ENCODE measurements around the gene ITM2C. TPM values are rescaled to one million over a fixed set of nuclear protein-coding genes. Genes with fewer than 3 reads are reported as not detected.

ITM2C gene
- total and polyA plus RNA-seq, 2 of the 13 experiments (the other 11 are each of a cell fraction or from before 2014, with no cell fraction given), result 70.5 to 270 TPM

GRCh38 chr2:230847883-230848388 is 16.8 kb upstream of the ITM2C start (continued):
- TF ChIP-seq, protein P1, sequence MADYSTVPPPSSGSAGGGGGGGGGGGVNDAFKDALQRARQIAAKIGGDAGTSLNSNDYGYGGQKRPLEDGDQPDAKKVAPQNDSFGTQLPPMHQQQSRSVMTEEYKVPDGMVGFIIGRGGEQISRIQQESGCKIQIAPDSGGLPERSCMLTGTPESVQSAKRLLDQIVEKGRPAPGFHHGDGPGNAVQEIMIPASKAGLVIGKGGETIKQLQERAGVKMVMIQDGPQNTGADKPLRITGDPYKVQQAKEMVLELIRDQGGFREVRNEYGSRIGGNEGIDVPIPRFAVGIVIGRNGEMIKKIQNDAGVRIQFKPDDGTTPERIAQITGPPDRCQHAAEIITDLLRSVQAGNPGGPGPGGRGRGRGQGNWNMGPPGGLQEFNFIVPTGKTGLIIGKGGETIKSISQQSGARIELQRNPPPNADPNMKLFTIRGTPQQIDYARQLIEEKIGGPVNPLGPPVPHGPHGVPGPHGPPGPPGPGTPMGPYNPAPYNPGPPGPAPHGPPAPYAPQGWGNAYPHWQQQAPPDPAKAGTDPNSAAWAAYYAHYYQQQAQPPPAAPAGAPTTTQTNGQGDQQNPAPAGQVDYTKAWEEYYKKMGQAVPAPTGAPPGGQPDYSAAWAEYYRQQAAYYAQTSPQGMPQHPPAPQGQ (CRISPR knock-in tag; IDR thresholded peaks at IDR 0.05; ENCODE audit: borderline replicate concordance), result no peak
- TF ChIP-seq KAT8 (CRISPR knock-in tag; IDR thresholded peaks at IDR 0.05), result 0 out of 2 replicates have a peak, but pooled peaks have one; percentile 30
- TF ChIP-seq SMAD9 (CRISPR knock-in tag; IDR thresholded peaks at IDR 0.05), result no peak
- peak; percentile 71 for TF ChIP-seq YY1 (IDR thresholded peaks at IDR 0.05; ENCODE audit: insufficient read depth, insufficient replicate concordance, low read depth, low read length)
- TF ChIP-seq, protein P2, sequence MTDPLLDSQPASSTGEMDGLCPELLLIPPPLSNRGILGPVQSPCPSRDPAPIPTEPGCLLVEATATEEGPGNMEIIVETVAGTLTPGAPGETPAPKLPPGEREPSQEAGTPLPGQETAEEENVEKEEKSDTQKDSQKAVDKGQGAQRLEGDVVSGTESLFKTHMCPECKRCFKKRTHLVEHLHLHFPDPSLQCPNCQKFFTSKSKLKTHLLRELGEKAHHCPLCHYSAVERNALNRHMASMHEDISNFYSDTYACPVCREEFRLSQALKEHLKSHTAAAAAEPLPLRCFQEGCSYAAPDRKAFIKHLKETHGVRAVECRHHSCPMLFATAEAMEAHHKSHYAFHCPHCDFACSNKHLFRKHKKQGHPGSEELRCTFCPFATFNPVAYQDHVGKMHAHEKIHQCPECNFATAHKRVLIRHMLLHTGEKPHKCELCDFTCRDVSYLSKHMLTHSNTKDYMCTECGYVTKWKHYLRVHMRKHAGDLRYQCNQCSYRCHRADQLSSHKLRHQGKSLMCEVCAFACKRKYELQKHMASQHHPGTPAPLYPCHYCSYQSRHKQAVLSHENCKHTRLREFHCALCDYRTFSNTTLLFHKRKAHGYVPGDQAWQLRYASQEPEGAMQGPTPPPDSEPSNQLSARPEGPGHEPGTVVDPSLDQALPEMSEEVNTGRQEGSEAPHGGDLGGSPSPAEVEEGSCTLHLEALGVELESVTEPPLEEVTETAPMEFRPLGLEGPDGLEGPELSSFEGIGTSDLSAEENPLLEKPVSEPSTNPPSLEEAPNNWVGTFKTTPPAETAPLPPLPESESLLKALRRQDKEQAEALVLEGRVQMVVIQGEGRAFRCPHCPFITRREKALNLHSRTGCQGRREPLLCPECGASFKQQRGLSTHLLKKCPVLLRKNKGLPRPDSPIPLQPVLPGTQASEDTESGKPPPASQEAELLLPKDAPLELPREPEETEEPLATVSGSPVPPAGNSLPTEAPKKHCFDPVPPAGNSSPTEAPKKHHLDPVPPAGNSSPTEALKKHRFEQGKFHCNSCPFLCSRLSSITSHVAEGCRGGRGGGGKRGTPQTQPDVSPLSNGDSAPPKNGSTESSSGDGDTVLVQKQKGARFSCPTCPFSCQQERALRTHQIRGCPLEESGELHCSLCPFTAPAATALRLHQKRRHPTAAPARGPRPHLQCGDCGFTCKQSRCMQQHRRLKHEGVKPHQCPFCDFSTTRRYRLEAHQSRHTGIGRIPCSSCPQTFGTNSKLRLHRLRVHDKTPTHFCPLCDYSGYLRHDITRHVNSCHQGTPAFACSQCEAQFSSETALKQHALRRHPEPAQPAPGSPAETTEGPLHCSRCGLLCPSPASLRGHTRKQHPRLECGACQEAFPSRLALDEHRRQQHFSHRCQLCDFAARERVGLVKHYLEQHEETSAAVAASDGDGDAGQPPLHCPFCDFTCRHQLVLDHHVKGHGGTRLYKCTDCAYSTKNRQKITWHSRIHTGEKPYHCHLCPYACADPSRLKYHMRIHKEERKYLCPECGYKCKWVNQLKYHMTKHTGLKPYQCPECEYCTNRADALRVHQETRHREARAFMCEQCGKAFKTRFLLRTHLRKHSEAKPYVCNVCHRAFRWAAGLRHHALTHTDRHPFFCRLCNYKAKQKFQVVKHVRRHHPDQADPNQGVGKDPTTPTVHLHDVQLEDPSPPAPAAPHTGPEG (CRISPR knock-in tag; IDR thresholded peaks at IDR 0.05), result no peak
- no peak for TF ChIP-seq HNRNPH1 (optimal IDR thresholded peaks at IDR 0.05; ENCODE audit: low read depth, low read length)
- TF ChIP-seq ZNF136 (CRISPR knock-in tag; IDR thresholded peaks at IDR 0.05; ENCODE audit: low read depth), result no peak
- TF ChIP-seq ZNF883 (CRISPR knock-in tag; IDR thresholded peaks at IDR 0.05; ENCODE audit: not compliant biosample characterization), result peak; percentile 51
- no peak for TF ChIP-seq KAT2B (IDR thresholded peaks at IDR 0.05; ENCODE audit: borderline replicate concordance, low read depth, low read length)
- TF ChIP-seq ZNF264 (CRISPR knock-in tag; IDR thresholded peaks at IDR 0.05), result peak; percentile 66; the same call in 1 of the 2 replicates
- no peak for TF ChIP-seq ZNF280D (CRISPR knock-in tag; IDR thresholded peaks at IDR 0.05)
- 0 out of 2 replicates have a peak, but pooled peaks have one; percentile 59 for TF ChIP-seq ZFP36L2 (CRISPR knock-in tag; IDR thresholded peaks at IDR 0.05)
- no peak for TF ChIP-seq NFE2L1 (CRISPR knock-in tag; IDR thresholded peaks at IDR 0.05; ENCODE audit: borderline replicate concordance)
- TF ChIP-seq TP53 (CRISPR knock-in tag; conservative IDR thresholded peaks at IDR 0.05), result peak; percentile 49; the same call in 1 of the 2 replicates
- no peak for TF ChIP-seq TCF7L2 (IDR thresholded peaks at IDR 0.05; ENCODE audit: low read depth, low read length)
- no peak for TF ChIP-seq GMEB1 (CRISPR knock-in tag; IDR thresholded peaks at IDR 0.05; ENCODE audit: borderline replicate concordance)
- TF ChIP-seq ZNF468 (CRISPR knock-in tag; IDR thresholded peaks at IDR 0.05), result no peak
